Neural progenitor cell (in vitro differentiated cells): ENCODE measurements around the gene NUDT8.

Source experiments
- EZH2 ChIP-seq: fragments of 200-600 bp; sonication (generic); IDR thresholded peaks from 2 replicates; pipeline ENCODE4 v1.6.1; 2017; ENCODE audit warnings: antibody characterized with exemption, mild to moderate bottlenecking, moderate library complexity
- EZH2phosphoT487 ChIP-seq: fragments of 200-600 bp; sonication (generic); IDR thresholded peaks from 2 replicates; pipeline ENCODE4 v1.6.1; 2017; ENCODE audit warnings: antibody characterized with exemption
- TF ChIP-seq, protein P1 (sequence below): fragments of 200-600 bp; sonication (generic); IDR thresholded peaks from 2 replicates; pipeline ENCODE4 v1.5.1; 2017; ENCODE audit warnings: antibody characterized with exemption, mild to moderate bottlenecking

DNA sequence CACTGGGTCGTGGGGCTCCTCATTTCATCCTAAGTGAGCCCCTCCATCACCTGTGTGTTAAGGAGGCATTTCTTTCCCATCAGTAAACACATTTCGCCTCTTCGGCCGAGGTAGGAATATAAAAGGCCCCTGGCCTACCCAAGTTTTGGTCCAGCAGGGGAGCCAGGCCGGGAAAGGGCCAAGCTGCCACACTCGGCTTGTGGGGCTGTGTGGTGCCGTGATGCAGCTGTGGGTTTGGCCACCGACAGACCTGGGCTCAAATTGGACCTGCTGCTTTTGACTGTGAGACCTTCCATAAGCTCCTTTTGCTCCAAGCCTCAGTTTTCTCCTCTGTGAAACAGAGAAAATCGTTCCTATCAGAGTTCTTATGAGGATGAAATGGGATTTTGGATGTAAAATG lies 22.2 kb downstream of the NUDT8 start:
- no peak for TF ChIP-seq EZH2phosphoT487
- TF ChIP-seq, protein P1, sequence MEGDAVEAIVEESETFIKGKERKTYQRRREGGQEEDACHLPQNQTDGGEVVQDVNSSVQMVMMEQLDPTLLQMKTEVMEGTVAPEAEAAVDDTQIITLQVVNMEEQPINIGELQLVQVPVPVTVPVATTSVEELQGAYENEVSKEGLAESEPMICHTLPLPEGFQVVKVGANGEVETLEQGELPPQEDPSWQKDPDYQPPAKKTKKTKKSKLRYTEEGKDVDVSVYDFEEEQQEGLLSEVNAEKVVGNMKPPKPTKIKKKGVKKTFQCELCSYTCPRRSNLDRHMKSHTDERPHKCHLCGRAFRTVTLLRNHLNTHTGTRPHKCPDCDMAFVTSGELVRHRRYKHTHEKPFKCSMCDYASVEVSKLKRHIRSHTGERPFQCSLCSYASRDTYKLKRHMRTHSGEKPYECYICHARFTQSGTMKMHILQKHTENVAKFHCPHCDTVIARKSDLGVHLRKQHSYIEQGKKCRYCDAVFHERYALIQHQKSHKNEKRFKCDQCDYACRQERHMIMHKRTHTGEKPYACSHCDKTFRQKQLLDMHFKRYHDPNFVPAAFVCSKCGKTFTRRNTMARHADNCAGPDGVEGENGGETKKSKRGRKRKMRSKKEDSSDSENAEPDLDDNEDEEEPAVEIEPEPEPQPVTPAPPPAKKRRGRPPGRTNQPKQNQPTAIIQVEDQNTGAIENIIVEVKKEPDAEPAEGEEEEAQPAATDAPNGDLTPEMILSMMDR = no peak
- no peak for TF ChIP-seq EZH2
